Retina (tissue), 1 donor: ENCODE data around the gene DLL4.

Experiments
- DNase-seq: peaks from one replicate; pipeline ENCODE4 v3.0.0-alpha.2; 2016

The DLL4 gene

GRCh38 chr15:40906991-40907802 lies 21.9 kb upstream of the DLL4 start:
- no peak for DNase-seq

GRCh38 chr15:40908095-40908494 lies 21.0 kb upstream of the DLL4 start:
- DNase-seq: no peak

GRCh38 chr15:40909662-40910630 lies 19.2 kb upstream of the DLL4 start:
- DNase-seq: no peak

- DNase-seq: peak; percentile 90
Measured at GRCh38 chr15:40911141-40911540, 18.0 kb upstream of the DLL4 start.

- DNase-seq: no peak
Measured at GRCh38 chr15:40911693-40912092, 17.4 kb upstream of the DLL4 start.

- no peak for DNase-seq
Measured at GRCh38 chr15:40912478-40912877, 16.7 kb upstream of the DLL4 start.

GRCh38 chr15:40914013-40914412 lies 15.1 kb upstream of the DLL4 start:
- DNase-seq: no peak

- no peak for DNase-seq
Measured at GRCh38 chr15:40914486-40914885, 14.7 kb upstream of the DLL4 start.

- DNase-seq: no peak
Measured at GRCh38 chr15:40915116-40915661, 14.0 kb upstream of the DLL4 start.

GRCh38 chr15:40915679-40916078 lies 13.5 kb upstream of the DLL4 start:
- DNase-seq: no peak

GRCh38 chr15:40917585-40917984 lies 11.6 kb upstream of the DLL4 start:
- no peak for DNase-seq

- DNase-seq: peak; percentile 86
Measured at GRCh38 chr15:40918146-40918798, 10.9 kb upstream of the DLL4 start.

GRCh38 chr15:40918799-40919392 lies 10.2 kb upstream of the DLL4 start:
- peak; percentile 66 for DNase-seq

- DNase-seq: no peak
Measured at GRCh38 chr15:40921949-40922607, 7.1 kb upstream of the DLL4 start.

- DNase-seq: no peak
Measured at GRCh38 chr15:40922608-40923005, 6.5 kb upstream of the DLL4 start.

GRCh38 chr15:40923551-40923950 lies 5.6 kb upstream of the DLL4 start:
- DNase-seq: no peak

- DNase-seq: no peak
Measured at GRCh38 chr15:40925495-40925862, 3.7 kb upstream of the DLL4 start.

GRCh38 chr15:40925863-40926658 lies 3.1 kb upstream of the DLL4 start:
- DNase-seq: peak; percentile 88

- no peak for DNase-seq
Measured at GRCh38 chr15:40926659-40927494, 2.3 kb upstream of the DLL4 start.

- DNase-seq: peak; percentile 71
Measured at GRCh38 chr15:40927495-40927872, 1.7 kb upstream of the DLL4 start.
